Osteocyte (in vitro differentiated cells): Measurements from ENCODE around the gene PCDH15. TPM values are rescaled to one million over a fixed set of nuclear protein-coding genes. Genes with fewer than 3 reads are reported as not detected.

Experiments
- DNase-seq: peaks from one replicate; pipeline ENCODE4 v3.0.0; 2021; ENCODE audit warnings: mixed read lengths; ENCODE audit not compliant: unreplicated experiment; ENCODE audit errors: extremely low spot score
- H3K27ac Mint-ChIP-seq: one replicate; pipeline ENCODE4 v1.8.0; 2021; ENCODE audit warnings: mild to moderate bottlenecking, mixed read lengths; ENCODE audit not compliant: unreplicated experiment
- H3K27me3 Mint-ChIP-seq: one replicate; pipeline ENCODE4 v1.8.0; 2021; ENCODE audit warnings: mixed read lengths; ENCODE audit not compliant: unreplicated experiment
- H3K36me3 Mint-ChIP-seq: one replicate; pipeline ENCODE4 v1.8.0; 2021; ENCODE audit warnings: mixed read lengths; ENCODE audit not compliant: unreplicated experiment
- H3K4me1 Mint-ChIP-seq: one replicate; pipeline ENCODE4 v1.8.0; 2021; ENCODE audit warnings: mixed read lengths; ENCODE audit not compliant: unreplicated experiment
- H3K4me3 Mint-ChIP-seq: one replicate; pipeline ENCODE4 v1.8.0; 2021; ENCODE audit warnings: mild to moderate bottlenecking, moderate library complexity, mixed read lengths; ENCODE audit not compliant: unreplicated experiment
- H3K9me3 Mint-ChIP-seq: one replicate; pipeline ENCODE4 v1.8.0; 2021; ENCODE audit warnings: mixed read lengths; ENCODE audit not compliant: unreplicated experiment
- CTCF ChIP-seq: fragments of 200-600 bp; sonication (generic); IDR thresholded peaks from 2 replicates; pipeline ENCODE4 v1.5.0; 2021; ENCODE audit warnings: antibody characterized with exemption, mild to moderate bottlenecking, moderate library complexity
- total RNA-seq: library from RNA; stranded (reverse); gene quantifications from 2 replicates; pipeline ENCODE4 v1.2.1, GENCODE V29; 2021

PCDH15 gene
- total RNA-seq, 1 donor from 2014 or later, result 2.6 TPM

DNA sequence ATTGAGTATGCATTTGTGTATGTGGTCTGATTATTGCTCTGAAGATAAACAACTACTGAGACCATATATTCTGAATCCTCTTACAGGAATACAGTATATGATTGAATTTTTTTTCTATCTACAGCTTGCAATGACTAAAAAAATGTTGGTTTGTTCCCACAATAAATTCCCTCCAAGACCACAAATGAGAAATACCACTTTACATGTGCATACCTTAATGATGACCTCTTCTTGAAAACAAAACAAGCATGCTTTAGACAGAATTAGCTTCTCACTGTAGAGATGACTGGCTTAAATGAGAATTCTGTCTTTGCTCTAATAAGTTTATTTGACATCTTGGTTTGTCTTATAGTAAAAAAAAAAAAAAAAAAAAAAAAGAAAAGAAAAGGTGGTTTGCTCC is 241.5 kb downstream of the PCDH15 start:
- no peak overlapping the region for H3K4me3 Mint-ChIP-seq
- no peak for DNase-seq
- no peaks in the 10 kb centered on the region for H3K36me3 Mint-ChIP-seq
- H3K4me1 Mint-ChIP-seq, result peaks cover 35% of the 10 kb centered on the region
- TF ChIP-seq CTCF, result no peak
- no peaks in the 10 kb centered on the region for H3K27me3 Mint-ChIP-seq
- H3K9me3 Mint-ChIP-seq, result no peaks in the 10 kb centered on the region
- no peak overlapping the region for H3K27ac Mint-ChIP-seq

GRCh38 chr10:54554028-54554427 is 247.0 kb downstream of the PCDH15 start:
- H3K4me3 Mint-ChIP-seq, result no peak overlapping the region
- no peak for TF ChIP-seq CTCF
- H3K4me1 Mint-ChIP-seq, result peaks cover 7% of the 10 kb centered on the region
- no peaks in the 10 kb centered on the region for H3K27me3 Mint-ChIP-seq
- DNase-seq, result no peak
- no peak overlapping the region for H3K27ac Mint-ChIP-seq
- no peaks in the 10 kb centered on the region for H3K36me3 Mint-ChIP-seq
- no peaks in the 10 kb centered on the region for H3K9me3 Mint-ChIP-seq

DNA sequence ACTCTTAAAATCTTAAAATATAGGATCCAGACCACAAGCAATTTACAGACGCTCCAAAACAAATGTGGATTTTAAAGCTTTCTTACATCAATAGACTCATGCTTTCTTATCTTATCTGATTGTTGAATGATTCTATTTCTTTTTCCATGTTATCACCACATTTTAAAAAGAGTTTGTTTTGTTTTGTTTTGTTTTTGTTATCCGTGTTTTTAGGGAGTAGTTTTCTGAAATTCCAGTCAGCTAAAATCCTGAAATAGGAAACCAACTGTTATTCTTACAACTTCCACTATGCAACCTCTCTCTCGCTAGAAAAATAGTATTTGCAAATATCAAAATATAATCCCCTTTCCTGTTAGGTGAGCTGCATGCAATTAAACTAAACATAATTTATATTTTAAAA is 251.0 kb downstream of the PCDH15 start:
- H3K9me3 Mint-ChIP-seq, result no peaks in the 10 kb centered on the region
- no peak for DNase-seq
- H3K36me3 Mint-ChIP-seq, result no peaks in the 10 kb centered on the region
- no peaks in the 10 kb centered on the region for H3K27me3 Mint-ChIP-seq
- peaks cover 5% of the 10 kb centered on the region for H3K4me1 Mint-ChIP-seq
- no peak overlapping the region for H3K27ac Mint-ChIP-seq
- no peak overlapping the region for H3K4me3 Mint-ChIP-seq
- no peak for TF ChIP-seq CTCF

- Mint-ChIP-seq H3K4me1 (no peaks in the 10 kb centered on the region), H3K9me3 (no peaks in the 10 kb centered on the region), H3K27ac (no peak overlapping the region), H3K36me3 (no peaks in the 10 kb centered on the region), H3K4me3 (no peak overlapping the region), H3K27me3 (peaks cover 2% of the 10 kb centered on the region)
- DNase-seq, result no peak
- no peak for TF ChIP-seq CTCF
These were observed 269.7 kb downstream of the PCDH15 start for GRCh38 chr10:54531296-54531695.

GRCh38 chr10:54530299-54530698 is 270.7 kb downstream of the PCDH15 start:
- peaks cover 2% of the 10 kb centered on the region for H3K27me3 Mint-ChIP-seq
- H3K4me3 Mint-ChIP-seq, result no peak overlapping the region
- TF ChIP-seq CTCF, result no peak
- no peak for DNase-seq
- H3K36me3 Mint-ChIP-seq, result no peaks in the 10 kb centered on the region
- no peaks in the 10 kb centered on the region for H3K4me1 Mint-ChIP-seq
- no peaks in the 10 kb centered on the region for H3K9me3 Mint-ChIP-seq
- no peak overlapping the region for H3K27ac Mint-ChIP-seq
